ENCODE data around the gene POU2F2.
"Not testable (repeated sequence)": the region's sequence is repeated elsewhere in the genome, so short reads cannot be mapped to it uniquely, and the experiment has no call there.

Gene POU2F2

DNA sequence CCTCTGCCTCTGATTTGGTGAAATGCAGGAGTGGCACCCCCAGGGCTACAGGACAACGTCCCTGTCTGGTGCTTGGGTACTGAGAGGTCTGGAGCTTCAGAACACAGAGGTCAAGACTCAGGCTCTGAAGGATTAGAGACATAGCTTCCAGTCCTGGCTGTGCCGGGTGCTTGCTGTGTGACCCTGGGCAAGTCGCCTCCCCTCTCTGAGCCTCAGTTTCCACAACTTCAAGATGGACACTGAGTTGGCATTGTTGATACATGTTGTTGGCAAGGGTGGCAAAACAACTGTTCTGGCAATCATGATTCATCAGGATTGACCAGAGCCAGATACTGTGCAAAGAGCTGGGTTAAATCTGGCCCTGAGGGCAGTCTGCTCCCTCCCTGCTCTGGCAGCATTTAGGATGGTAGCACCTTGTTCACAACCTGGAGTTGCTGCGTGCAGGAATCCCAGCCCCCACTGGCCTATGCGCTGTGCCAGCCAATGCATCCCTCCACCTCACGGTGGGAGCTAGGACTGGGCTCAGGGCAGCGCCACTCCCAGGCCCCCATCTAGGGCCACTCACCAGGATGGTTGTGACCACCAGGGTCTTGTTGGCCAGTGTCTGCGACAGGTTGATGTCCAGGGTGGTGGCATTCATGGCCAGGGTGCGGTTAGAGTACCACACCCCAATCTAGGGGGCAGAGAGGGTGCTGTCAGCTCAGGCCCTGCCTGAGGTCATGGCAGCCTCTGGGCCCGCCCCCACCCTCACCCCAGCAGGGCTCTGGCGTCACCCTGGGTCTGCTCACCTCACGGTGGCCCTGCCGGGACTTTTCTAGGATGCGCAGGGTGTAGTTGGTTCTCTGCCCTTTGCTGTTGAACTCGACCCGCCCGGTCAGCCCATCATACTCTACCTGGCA is 79.0 kb downstream of the POU2F2 start:
- no peak for DNase-seq

DNA sequence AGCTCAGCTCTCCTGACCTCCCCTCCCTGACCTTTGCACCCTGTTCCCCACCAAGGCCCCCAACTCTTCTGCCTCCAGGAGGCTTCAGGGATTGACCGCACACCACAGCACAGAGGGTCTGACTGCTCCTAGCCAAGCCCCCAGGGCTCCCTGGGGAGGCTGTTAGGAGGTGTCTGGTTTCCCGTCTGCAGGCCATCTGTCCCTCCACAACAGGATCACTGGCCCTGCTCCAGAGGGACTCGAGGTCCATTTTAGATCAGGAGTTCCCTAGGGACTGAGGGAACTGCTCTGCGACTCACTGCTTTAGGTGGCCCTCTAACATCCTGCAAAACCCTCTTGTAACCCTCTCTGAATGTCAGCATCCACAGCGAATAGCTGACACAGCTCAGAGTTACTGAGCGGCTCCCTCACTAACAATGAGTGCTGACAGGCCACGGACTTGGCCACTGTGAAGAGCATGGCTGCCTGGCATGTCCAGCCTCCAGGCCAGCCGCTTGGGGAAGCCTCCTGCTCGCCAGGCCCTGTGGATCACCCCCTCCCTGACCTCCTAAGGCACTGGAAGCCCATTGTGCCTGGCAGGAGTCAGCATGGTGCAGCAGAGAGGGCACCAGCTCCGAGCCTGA is 79.9 kb downstream of the POU2F2 start:
- DNase-seq, result no peak

DNA sequence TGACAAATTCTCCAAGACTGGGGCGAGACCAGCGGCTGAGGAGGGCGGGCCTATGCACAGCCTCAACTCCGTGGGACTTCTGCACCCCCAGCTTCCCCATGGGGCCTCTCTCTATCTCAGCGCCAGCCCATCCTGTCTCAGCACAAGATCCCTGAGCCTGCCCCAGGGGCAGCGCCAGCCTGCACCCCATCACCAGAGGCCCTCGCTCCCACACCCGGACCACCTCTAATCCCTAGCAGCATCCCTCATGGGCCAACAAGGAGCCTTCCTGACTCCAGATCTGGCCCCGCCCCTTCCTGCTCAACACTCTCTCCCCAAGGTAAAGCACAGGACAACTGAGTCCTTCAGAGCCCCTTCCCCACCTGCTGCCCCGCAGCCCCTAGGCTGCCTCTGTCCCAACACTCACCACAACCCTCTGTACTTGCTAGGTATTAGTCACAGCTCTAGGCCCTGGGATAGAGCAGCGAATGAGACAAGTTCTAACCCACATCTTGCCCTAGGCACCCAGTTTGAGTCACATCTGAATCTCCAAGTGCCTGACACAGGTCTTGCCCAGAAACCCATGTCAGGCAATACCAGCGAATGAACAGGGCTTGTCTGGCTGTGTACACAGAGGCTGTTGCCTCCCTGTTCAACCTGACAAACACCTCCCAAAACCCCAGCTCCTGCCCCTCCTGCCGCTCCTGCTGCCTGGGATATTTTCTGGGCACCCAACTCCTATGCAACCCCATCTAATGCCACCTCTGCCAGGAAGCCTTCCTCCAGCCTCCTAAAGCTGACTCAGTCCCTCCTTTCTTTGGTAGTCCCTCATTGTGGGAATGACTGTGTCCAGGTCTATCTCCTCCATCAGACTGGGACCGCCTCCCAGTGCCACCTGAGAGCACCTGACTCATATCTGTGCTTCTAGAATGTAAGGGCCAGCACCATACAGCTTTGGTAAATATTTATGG is 80.8 kb downstream of the POU2F2 start:
- no peak for DNase-seq

DNA sequence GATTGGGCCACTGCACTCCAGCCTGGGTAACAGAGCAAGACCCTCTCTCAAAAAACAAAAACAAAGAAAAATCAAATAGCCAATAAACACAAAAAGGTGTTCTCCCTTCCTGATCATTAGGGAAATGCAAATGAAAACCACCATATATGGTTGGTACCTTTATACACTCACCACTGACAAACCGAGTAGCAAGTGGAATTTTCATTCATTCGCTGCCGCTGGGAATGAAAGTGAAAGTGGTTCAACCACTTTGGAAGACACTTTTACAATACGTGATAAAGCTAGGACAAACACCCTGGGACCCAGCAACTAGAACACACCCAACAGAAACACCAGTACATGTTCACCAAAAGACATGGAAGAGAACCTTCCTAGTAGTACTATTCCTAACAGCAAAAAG is 83.3 kb downstream of the POU2F2 start:
- DNase-seq, result no peak

GRCh38 chr19:42045575-42045974 is 86.7 kb downstream of the POU2F2 start:
- DNase-seq, result no peak

GRCh38 chr19:42042455-42043170 is 89.6 kb downstream of the POU2F2 start:
- DNase-seq, result no peak

- not testable (repeated sequence) for DNase-seq
Measured at GRCh38 chr19:42040491-42040890, 91.8 kb downstream of the POU2F2 start.

DNA sequence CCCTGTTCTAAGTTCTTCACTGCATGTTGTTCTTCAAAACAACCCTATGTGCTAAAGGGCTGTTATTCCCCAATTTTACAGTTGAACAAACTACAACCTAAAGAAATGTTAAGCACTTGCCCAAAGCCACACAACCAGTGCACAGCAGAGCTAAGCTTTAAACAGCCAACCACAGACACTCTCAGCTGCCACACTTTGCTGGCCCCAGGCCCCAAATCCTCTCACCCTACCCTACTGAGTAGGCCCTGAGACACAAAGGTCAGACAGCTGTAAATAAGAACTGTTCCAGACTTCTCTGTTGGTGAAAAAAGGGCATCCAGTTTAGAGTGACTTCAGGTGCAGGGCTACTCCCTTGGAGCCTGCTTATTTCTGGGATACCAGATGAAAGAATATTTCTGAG is 92.2 kb downstream of the POU2F2 start:
- no peak for DNase-seq

GRCh38 chr19:42038666-42039065 is 93.6 kb downstream of the POU2F2 start:
- DNase-seq, result no peak

DNA sequence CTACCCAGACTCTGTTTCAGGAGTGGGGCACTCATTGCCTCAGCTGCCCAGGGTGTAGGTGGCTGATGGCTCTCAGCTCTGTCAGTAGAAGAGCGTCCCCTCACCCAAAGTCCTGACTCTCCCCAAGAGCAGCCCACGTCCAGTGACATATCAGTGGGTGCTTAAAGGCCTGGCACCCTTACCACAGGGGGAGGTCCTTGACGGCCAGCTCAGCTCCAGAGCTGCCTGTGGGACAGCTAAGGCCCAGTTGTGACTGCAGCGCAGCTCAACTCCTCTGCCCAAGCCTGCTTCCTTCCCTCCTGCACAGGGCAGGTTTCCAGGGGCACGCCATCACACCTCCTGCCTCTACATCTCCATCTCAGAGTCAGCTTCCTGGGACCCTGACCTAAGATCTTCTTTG is 94.6 kb downstream of the POU2F2 start:
- no peak for DNase-seq

Data from bone marrow (tissue), 2 donors.